Right cardiac atrium (tissue), 5 donors: ENCODE measurements around the gene PTRH2. TPM values are rescaled to one million over a fixed set of nuclear protein-coding genes. Genes with fewer than 3 reads are reported as not detected.
A peak's percentile ranks its signal among the peaks of the same experiment; 100 is the strongest.
"Not testable (repeated sequence)": the region's sequence is repeated elsewhere in the genome, so short reads cannot be mapped to it uniquely, and the experiment has no call there.

Source experiments
- ATAC-seq, 2 donors: fragments of 200-7000 bp; cut with Tn5 transposase; one replicate each; pipeline versions ENCODE4 v1.8.0 to v1.9.1; 2020; ENCODE audit warnings: moderate library complexity in 2 of 2, mild to moderate bottlenecking in 1 of 2
- DNase-seq, 3 donors: peaks; one replicate each; pipeline ENCODE4 v3.0.0-alpha.2; 2020
- H3K27ac ChIP-seq: one replicate; pipeline ENCODE4 v1.5.1; 2013; ENCODE audit warnings: mild to moderate bottlenecking, low read length, control low read depth, moderate library complexity
- H3K27me3 ChIP-seq: one replicate; pipeline ENCODE4 v1.6.1; 2013; ENCODE audit not compliant: control insufficient read depth, insufficient read depth
- H3K4me1 ChIP-seq: one replicate; pipeline ENCODE4 v1.6.1; 2013; ENCODE audit warnings: low read length; ENCODE audit not compliant: control insufficient read depth, insufficient read depth
- H3K4me3 ChIP-seq: one replicate; pipeline ENCODE4 v1.5.1; 2013; ENCODE audit warnings: low read length, control low read depth
- H3K9me3 ChIP-seq: one replicate; pipeline ENCODE4 v1.6.1; 2013; ENCODE audit warnings: low read length; ENCODE audit not compliant: control insufficient read depth
- WGBS: extraction: QIAGEN DNeasy Blood & Tissue Kit; methylation state at CpG from one replicate; pipeline ENCODE4 v1.1.7; 2013; 5-methylcytosine and 5-hydroxymethylcytosine counted together
- intact Hi-C, 4 donors: fragments of 100-400 bp; cut with DNase I; formaldehyde crosslinking; loops; one replicate each; pipeline versions ENCODE4 v1.11.0 to v1.14.0; 2022 to 2023
- polyA plus RNA-seq: library from polyadenylated mRNA; stranded (reverse); fragments of 200-250 nt; gene quantifications from one replicate; pipeline ENCODE4 v1.2.3, GENCODE V29; 2013
- total RNA-seq, 4 donors: library from RNA; stranded (reverse); fragmentation: NEBNext Ultra II Directional; extraction: Animal tissue kit (Norgen Biotek cat#: 25700); gene quantifications; one replicate each; pipeline ENCODE4 v1.2.1, GENCODE V29; 2021
- donor health status: healthy with polysubstance abuse.
- donor health status: DM: no; HTN: yes; CAD: no.
- donor health status: DM: no; HTN: no; CAD: no.
- donor health status: DM: no; HTN: yes; CAD: no; lungs with severe emphysema.
- donor health status: DM: yes; HTN: yes; CAD: no.

Gene PTRH2
- total and polyA plus RNA-seq, 5 donors = 8.0 to 18.9 (median 11.7) TPM

- H3K27ac ChIP-seq = no peak overlapping the region
- no peaks in the 10 kb centered on the region for H3K4me1 ChIP-seq
- H3K27me3 ChIP-seq = no peaks in the 10 kb centered on the region
- ATAC-seq = no peak
- no peak for DNase-seq
- no peaks in the 10 kb centered on the region for H3K9me3 ChIP-seq
- intact Hi-C loops = no loop called here
- 100% methylated on average over 1 of the region's 1 CpG for WGBS
- H3K4me3 ChIP-seq = no peak overlapping the region
Measured at GRCh38 chr17:59669944-59670343, 37.3 kb downstream of the PTRH2 start.

- no peak overlapping the region for H3K4me3 ChIP-seq
- WGBS = 78% methylated on average over 1 of the region's 1 CpG
- intact Hi-C loops = no loop called here
- DNase-seq = no peak
- H3K9me3 ChIP-seq = no peaks in the 10 kb centered on the region
- no peak for ATAC-seq
- H3K4me1 ChIP-seq = no peaks in the 10 kb centered on the region
- no peak overlapping the region for H3K27ac ChIP-seq
- H3K27me3 ChIP-seq = no peaks in the 10 kb centered on the region
Measured at GRCh38 chr17:59669411-59669810, 37.8 kb downstream of the PTRH2 start.

DNA sequence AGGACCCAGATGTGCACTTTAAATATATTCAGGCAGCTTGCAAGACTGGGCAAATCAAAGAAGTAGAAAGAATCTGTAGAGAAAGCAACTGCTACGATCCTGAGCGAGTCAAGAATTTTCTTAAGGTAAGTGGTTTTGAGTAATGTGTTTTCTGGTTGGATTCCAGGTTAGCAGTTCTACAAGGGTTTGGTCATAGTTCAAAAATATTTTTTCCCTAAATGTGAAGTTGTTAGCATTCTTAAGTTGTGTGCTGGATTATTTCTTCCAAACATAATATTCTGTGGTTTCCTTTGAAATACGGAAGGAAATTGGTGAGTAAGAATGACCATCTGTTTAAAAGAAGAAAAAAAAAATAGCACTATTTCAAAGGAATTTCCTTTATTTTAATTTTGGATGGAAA, 38.4 kb downstream of the PTRH2 start:
- 63% methylated on average over 3 of the region's 3 CpGs for WGBS
- ATAC-seq = peak in 1 of 2 donors; percentile 44

DNA sequence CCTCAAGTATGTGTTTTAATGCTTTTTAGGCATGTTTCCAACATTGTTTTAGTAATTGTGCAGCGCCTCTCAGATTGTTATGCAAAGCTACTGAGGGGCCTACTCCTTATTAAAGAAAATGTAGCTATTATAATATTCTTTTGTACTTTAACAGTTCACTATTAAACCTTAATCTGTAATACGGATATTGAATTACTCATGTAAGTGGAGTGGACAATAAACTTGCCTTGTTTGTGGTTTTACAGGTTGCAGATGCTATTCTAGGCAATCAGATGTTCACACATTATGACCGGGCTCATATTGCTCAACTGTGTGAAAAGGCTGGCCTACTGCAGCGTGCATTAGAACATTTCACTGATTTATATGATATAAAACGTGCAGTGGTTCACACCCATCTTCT, 41.0 kb downstream of the PTRH2 start:
- no peak for DNase-seq
- no peak for ATAC-seq
- H3K27ac ChIP-seq = no peak overlapping the region
- intact Hi-C loops = no loop called here
- no peak overlapping the region for H3K4me3 ChIP-seq
- 78% methylated on average over 5 of the region's 5 CpGs for WGBS
- no peaks in the 10 kb centered on the region for H3K27me3 ChIP-seq
- H3K4me1 ChIP-seq = no peaks in the 10 kb centered on the region
- no peaks in the 10 kb centered on the region for H3K9me3 ChIP-seq

More for the DNA sequence above, 38.4 kb downstream of the PTRH2 start:
- Histone ChIP-seq H3K27ac (no peak overlapping the region), H3K9me3 (no peaks in the 10 kb centered on the region), H3K27me3 (no peaks in the 10 kb centered on the region), H3K4me3 (no peak overlapping the region), H3K4me1 (no peaks in the 10 kb centered on the region)
- no peak for DNase-seq
- intact Hi-C loops = no loop called here

DNA sequence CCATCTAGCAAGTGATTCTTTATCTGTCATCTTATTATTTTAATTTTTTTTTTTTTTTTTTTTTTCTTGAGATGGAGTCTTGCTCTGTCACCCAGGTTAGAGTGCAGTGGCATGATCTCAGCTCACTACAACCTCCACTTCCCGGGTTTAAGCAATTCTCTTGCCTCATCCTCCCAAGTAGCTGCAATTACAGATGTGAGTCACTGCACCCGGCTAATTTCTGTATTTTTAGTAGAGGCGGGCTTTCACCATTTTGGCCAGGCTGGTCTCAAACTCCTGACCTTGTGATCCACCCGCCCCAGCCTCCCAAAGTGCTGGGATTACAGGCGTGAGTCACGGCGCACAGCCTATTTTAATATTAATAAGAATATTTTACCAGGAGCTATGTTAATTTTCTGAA, 50.6 kb downstream of the PTRH2 start:
- H3K4me3 ChIP-seq, H3K27me3 ChIP-seq, ATAC-seq, intact Hi-C loops, H3K9me3 ChIP-seq, H3K4me1 ChIP-seq, DNase-seq, H3K27ac ChIP-seq: not testable (repeated sequence)
- WGBS = 81% methylated on average over 7 of the region's 7 CpGs

DNA sequence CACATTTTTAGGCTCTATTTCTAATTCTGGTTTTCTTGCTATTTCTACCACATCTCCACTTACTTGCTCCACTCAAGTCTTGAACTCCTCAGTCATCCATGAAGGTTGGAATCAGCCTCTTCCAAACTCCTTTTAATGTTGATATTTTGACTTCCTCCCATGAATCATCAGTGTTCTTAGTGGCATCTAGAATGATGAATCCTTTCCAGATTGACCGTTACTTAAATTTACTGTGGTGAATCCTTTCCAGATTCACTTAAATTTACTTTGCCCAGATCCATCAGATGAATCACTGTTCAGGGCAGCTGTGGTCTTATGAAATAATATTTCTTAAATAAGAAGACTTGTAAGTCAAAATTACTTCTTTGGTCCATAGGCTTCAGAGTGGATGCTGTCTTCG, 55.1 kb downstream of the PTRH2 start:
- H3K27me3 ChIP-seq = no peaks in the 10 kb centered on the region
- H3K4me1 ChIP-seq = no peaks in the 10 kb centered on the region
- WGBS = 98% methylated on average over 2 of the region's 2 CpGs
- H3K4me3 ChIP-seq = no peak overlapping the region
- no peak for DNase-seq
- ATAC-seq = no peak
- intact Hi-C loops = no loop called here
- H3K9me3 ChIP-seq = no peaks in the 10 kb centered on the region
- H3K27ac ChIP-seq = no peak overlapping the region

DNA sequence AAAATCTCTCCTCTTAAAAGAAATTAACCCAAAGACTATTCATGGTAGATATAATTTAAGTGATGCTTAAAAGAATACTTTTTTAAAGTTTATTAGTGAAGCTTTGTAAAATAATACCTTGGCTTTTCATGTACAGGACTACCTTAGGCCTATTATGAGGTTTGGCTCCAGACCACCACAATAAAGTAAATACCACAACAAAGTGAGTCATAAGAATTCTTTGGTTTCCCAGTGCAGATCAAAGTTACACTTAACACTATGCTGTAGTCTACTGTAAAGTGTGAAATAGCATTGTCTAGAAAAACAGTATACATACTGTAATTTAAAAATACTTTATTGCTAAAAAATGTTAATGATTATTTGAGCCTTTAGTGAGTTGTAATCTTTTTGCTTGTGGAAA, 55.9 kb downstream of the PTRH2 start:
- no peak overlapping the region for H3K4me3 ChIP-seq
- no peak for ATAC-seq
- no peak for DNase-seq
- intact Hi-C loops = no loop called here
- no peak overlapping the region for H3K27ac ChIP-seq
- H3K4me1 ChIP-seq = no peaks in the 10 kb centered on the region
- H3K9me3 ChIP-seq = no peaks in the 10 kb centered on the region
- no peaks in the 10 kb centered on the region for H3K27me3 ChIP-seq

DNA sequence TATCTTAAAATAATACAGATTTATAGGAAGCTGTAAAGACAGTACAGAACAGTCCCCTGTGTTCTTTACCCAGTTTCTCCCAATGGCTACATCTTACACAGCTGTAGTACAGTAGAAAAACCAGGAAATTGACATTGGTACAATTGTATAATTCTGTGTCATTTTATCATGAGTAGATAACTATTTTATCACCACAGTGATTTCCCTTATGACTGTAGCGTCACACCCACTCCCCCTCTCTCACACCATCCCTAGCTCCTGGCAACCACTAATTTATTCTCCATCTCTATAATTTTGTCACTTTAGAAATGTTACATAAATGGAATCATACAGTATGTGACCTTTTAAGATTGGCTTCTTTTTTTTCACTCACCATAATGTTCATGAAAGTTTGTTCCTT, 56.6 kb downstream of the PTRH2 start:
- Histone ChIP-seq H3K27me3 (no peaks in the 10 kb centered on the region), H3K4me1 (no peaks in the 10 kb centered on the region), H3K4me3 (no peak overlapping the region), H3K27ac (no peak overlapping the region), H3K9me3 (no peaks in the 10 kb centered on the region)
- no peak for DNase-seq
- 84% methylated on average over 1 of the region's 1 CpG for WGBS
- intact Hi-C loops = no loop called here
- no peak for ATAC-seq

- ATAC-seq (no peak), DNase-seq (no peak)
- no peaks in the 10 kb centered on the region for H3K9me3 ChIP-seq
- H3K4me1 ChIP-seq = no peaks in the 10 kb centered on the region
- no peak overlapping the region for H3K27ac ChIP-seq
- no peak overlapping the region for H3K4me3 ChIP-seq
- H3K27me3 ChIP-seq = no peaks in the 10 kb centered on the region
- intact Hi-C loops = no loop called here
Measured at GRCh38 chr17:59649886-59650285, 57.3 kb downstream of the PTRH2 start.

Other genes with a start within 250 kb of the PTRH2 start
- gene DHX40, start 141.8 kb downstream of the PTRH2 start, total RNA-seq = 10 to 100 TPM; 17.2 to 21.7 (median 19.1) TPM
- 8.0 TPM for gene DHX40, start 141.8 kb downstream of the PTRH2 start, polyA plus RNA-seq
- gene CLTC, start 87.5 kb downstream of the PTRH2 start, total RNA-seq = 100 to 1,000 TPM; 141 to 203 (median 186) TPM
- gene CLTC, start 87.5 kb downstream of the PTRH2 start, polyA plus RNA-seq = 108 TPM
- 100 to 1,000 TPM in 1 of 4 donors, 10 to 100 TPM in 3; 62.7 to 106 (median 70.4) TPM for gene VMP1, start 224 bp upstream of the PTRH2 start, total RNA-seq
- gene VMP1, start 224 bp upstream of the PTRH2 start, polyA plus RNA-seq = 60.7 TPM
- gene TUBD1, start 185.5 kb upstream of the PTRH2 start, total RNA-seq = 1 to 10 TPM; 7.1 to 8.5 (median 8.3) TPM
- 5.1 TPM for gene TUBD1, start 185.5 kb upstream of the PTRH2 start, polyA plus RNA-seq
- 10 to 100 TPM; 21.9 to 31.3 (median 28.0) TPM for gene RPS6KB1, start 185.7 kb upstream of the PTRH2 start, total RNA-seq
- 7.8 TPM for gene RPS6KB1, start 185.7 kb upstream of the PTRH2 start, polyA plus RNA-seq